Stimulated activated CD8-positive, alpha-beta memory T cell treated with anti-CD3 and anti-CD28 coated beads, Interleukin-2, amount 100 ng/mL, for 48 hours (primary cell): ENCODE results near the gene TRIM13.

Experiments
- DNase-seq, 2 donors: peaks; one replicate each; pipeline ENCODE4 v3.0.0-alpha.2; 2020; ENCODE audit warnings: low read depth in 2 of 2

Gene TRIM13

DNA sequence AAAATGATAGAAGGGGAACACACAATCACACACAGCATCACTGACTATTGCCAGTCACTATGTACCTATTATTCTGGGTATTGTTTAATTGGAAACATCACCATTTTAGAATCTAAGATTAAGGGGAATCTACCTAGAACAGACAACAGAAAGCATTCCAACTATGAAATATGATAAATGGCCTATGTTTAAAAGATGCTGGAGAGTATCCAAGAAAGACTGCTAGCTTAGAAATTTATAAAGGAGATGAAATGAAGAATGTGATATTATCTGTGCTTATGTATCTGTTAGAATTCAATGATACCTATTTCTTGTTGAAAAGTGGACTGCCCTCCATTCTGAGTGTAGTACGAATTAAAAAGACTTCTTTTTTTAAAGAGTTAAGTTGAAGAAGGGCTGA lies 68.9 kb downstream of the TRIM13 start:
- no peak for DNase-seq
